Measurements from ENCODE around the gene FKBP9.
"Not testable (repeated sequence)": the region's sequence is repeated elsewhere in the genome, so short reads cannot be mapped to it uniquely, and the experiment has no call there.

FKBP9 gene, protein sequence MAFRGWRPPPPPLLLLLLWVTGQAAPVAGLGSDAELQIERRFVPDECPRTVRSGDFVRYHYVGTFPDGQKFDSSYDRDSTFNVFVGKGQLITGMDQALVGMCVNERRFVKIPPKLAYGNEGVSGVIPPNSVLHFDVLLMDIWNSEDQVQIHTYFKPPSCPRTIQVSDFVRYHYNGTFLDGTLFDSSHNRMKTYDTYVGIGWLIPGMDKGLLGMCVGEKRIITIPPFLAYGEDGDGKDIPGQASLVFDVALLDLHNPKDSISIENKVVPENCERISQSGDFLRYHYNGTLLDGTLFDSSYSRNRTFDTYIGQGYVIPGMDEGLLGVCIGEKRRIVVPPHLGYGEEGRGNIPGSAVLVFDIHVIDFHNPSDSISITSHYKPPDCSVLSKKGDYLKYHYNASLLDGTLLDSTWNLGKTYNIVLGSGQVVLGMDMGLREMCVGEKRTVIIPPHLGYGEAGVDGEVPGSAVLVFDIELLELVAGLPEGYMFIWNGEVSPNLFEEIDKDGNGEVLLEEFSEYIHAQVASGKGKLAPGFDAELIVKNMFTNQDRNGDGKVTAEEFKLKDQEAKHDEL

DNA sequence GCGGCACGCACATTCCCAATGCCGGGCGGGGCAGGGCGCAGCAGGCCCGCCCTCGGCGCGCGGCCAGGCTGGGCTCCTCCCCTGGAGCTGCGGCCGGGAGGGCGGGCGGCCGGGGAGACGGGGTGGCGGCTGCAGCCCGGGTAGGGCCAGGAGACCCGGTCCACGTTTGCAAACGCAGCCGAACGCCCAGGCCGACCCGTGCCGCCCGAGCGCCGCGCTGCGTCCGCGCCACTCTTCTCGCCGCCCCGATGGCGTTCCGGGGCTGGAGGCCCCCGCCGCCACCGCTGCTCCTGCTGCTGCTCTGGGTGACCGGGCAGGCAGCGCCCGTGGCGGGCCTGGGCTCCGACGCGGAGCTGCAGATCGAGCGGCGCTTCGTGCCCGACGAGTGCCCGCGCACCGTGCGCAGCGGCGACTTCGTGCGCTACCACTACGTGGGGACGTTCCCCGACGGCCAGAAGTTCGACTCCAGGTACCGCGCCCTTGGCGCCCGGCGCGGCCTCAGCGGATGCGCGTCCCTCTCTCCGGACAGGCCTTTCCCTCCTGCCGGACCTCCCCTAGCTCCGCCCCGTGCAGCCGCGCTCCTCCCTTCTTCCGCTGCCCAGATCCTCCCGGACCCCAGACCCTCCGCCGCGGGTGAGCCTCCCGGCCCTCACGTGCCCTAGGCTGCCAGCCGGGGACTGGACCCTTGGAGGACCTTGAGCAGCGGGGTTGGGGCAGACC is at the start of gene FKBP9:
Gene FKBP9 (plus strand): TSS at position 115 of the 720 bp plus-strand sequence. CDS start 134 bp downstream, at position 249.
- peak in 1 of 3 experiments; percentile 17 for DNase-seq (ENCODE audit: low read depth in 3 of 3)

DNA sequence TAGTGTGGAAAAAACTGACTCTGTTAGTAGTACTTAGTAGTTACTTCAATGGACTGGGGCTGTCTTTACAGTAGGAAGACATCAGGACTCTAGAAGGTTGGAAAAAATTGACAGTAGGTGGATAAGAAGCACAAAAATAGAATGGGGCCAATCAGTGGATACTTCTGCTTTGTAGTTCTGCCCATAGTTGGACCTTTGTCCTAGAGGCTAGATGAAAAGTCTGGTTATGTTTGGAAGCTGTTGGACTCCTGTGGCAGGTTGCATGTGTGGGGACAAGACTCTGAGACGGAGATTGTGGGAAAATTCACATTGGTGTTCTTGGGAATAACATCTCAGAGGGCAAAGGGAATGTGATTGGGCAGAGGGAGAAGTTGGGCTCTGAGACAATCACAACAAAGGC is 47.0 kb upstream of the FKBP9 start:
- DNase-seq (ENCODE audit: low read depth in 3 of 3) = no peak

DNA sequence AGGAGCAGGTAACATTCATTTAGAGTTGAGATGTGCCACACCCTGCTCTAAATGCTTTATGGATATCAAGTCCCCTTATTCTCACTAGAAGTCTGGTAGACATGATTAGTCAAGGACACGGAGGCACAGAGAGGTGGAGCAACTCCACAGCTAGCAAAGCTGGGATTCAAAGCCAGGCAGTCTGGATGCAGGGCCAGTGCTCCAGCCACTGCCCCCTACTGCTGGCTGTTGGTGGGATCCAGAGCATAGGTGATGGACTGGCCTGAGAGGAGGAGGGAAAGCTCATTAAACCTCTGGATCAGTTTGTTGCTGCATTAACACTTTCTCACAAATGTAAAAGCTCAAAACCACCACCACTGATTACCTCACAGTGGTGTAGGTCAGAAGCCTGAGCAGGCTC is 43.1 kb upstream of the FKBP9 start:
- DNase-seq (ENCODE audit: low read depth in 3 of 3) = no peak

DNA sequence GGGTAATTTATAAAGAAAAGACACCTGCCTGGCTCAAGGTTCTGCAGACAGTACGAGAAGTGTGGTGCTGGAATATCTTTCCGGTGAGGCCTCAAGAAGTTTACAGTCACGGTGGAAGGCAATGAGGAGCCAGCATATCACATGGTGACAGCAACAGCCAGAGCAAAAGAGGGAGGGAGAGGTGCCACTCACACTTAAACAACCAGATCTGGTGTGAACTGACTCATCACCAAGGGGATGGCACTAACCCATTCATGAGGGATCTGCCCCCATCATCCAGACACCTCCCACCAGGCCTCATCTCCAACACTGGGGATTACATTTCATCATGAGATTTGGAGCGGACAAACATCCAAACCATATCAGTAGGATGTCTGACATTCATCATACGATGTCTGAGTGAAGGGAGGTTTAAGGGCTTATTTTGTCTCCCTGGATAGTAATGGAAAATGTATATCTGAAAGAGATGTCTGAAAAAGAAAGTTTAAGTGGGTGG is 42.2 kb upstream of the FKBP9 start:
- no peak for DNase-seq (ENCODE audit: low read depth in 3 of 3)

DNA sequence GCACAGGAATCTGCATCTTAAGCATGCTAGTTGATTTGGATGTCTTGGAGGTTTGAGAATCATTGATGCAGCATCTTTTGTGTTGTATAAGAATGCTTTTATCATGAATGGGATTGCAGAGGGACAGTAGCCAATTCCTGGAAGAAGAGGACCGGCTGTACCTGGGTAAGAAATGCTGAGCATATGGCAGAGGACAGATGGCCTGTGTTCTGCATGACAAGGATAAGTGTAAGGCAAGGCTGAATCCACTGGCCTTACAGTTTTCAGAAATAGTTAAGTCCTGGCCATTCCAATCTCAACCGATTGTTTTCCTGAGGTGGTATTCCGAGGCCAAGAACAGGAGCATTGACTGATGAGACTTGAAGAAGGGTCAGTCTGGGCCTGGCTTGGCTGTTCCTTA is 41.2 kb upstream of the FKBP9 start:
- no peak for DNase-seq (ENCODE audit: low read depth in 3 of 3)

DNA sequence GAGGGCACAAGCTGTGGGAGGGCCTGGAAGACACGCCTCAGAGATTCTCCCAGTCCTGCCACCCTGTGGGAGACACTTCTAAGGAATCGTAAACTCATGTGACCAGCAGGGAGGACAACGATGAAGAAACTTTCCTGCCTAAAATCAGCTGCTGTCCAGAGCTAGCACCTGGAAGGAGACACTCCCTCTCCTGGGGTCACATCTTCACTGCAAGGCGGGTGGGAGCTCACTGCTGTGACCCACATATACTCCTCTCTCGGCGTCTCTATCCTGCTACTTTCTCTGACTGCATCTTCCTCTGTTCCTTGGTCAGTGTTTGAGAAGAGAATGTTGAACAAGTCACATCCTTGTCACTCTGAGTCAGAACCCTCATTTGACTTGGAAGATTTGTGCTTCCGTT is 40.2 kb upstream of the FKBP9 start:
- not testable (repeated sequence) for DNase-seq (ENCODE audit: low read depth in 3 of 3)

DNA sequence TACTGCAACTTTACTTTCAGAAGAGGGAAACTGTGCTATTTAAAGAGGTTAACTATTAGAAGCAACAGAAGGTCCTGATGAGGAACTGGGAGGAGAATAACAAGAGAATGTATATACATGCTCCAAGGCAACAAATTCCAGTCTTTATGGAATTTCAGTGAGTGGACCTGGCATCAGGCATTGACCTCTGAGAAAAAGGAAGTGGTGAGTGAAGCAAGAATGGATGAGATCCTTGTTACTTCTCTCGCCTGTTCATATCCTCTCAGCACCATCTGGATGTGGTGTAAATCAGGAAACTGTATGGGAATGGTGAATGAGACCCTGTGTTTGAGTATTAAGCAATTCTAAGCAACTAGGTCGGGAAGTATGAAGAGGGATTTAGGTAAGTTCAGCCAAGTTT is 35.3 kb upstream of the FKBP9 start:
- DNase-seq (ENCODE audit: low read depth in 3 of 3) = no peak

DNA sequence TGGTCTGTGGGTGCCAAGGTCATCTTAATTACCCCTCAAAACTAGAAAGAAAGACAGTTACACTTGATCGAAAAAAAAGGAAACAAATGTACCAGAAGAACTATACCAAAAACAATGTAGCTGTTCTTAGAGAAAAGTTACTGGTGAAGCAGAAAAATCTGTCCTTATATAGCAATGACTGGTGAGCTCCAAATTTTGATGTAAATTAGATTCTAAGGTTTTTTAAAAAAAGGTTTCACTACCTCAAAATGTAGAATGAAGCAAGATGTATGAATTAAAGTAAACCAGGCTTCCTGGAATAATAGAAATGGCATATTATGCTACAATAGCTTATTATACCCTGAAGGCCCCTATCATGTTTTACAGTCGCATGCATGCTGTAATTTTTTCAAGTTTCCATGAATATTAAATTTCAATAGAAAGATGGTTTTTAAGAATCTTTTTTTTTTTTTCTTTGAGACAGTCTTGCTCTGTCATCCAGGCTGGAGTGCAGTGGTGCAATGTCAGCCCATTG is 28.4 kb upstream of the FKBP9 start:
- no peak for DNase-seq (ENCODE audit: low read depth in 3 of 3)

DNA sequence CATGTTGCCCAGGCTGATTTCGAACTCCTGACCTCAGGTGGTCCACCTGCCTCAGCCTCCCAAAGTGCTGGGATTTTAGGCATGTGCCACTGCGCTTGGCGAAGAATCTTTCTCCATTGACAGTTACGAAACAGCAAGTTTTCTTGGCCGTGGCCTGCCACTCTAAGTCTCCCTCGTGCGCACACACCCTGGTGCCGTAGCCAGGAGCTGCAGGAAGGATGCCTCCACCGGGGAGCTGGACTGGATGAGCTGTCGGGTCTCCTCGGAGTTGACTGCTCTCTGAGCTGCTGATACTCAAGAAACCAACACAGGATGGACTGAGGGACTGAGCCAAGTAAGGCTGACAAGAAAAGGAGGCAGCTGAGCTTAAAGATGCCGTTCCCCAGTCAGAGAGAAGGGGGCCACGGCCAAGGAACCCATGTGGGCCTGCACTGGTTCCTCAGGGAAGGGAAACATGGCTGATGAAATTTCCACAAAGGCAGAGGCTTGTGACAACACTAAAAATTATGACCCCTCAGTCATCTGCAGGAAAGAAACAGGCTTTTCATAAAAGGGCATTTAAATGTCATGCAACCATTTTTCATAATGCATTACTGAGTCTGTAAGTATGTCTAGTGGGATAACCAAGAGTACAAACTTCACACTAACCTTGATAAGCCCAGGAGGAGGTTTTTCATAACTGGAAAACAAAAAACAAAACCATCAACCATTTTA is 27.7 kb upstream of the FKBP9 start:
- DNase-seq (ENCODE audit: low read depth in 3 of 3) = no peak

DNA sequence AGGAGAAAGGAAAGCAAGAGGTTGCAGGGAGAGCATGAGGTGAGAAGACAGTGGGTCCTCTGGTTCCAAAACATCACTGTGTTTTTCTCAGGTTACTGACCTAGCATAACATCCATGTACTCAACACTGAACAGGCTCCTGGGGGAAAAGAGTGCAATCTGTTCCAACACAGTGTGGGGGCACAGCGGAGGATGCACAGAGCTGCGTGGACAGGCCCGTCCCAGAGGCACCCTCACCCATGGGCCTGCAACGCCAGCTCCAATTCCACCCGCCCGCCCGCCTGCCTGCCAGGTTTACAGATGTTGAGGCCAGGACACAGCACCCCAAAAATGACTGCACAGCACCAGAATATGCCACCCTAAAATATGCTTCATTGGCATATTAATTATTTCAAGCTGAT is 26.9 kb upstream of the FKBP9 start:
- no peak for DNase-seq (ENCODE audit: low read depth in 3 of 3)

DNA sequence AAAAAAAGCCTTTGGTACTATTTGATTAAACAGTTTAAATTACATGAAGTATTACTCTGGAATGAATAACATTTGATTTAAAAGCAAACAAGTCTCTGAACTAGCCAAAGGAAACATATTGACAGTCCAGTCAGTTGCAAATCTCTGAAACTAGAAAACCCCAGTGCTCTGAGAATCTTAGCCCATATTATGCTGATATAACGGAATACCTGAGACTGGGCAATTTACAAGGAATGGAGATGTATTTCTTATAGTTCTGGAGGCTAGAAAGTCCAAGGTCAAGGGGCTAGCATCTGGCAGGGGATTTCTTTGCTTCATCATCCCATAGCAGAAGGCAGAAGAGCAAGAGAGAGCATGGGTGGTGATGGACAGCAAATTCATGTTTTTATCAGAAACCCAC is 21.7 kb upstream of the FKBP9 start:
- DNase-seq (ENCODE audit: low read depth in 3 of 3) = no peak

DNA sequence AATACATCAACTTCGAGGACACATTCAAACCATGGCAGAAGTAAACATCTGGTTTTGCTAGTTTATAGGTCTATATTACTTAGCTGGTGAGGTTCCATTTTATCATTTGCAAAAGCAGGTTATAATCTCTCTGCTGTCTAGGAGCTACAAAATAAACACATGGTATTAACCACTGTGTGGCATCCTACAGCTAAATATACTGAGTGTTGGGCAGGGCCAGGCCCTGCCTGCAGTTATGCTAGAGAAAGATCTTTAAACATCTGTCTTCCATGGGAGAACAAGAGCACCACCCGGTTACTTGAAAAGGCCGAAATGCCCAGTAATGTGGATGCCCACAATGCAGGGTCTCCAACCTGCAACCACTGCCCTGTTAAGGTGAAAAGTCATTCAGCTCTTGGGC is 20.6 kb upstream of the FKBP9 start:
- no peak for DNase-seq (ENCODE audit: low read depth in 3 of 3)

DNA sequence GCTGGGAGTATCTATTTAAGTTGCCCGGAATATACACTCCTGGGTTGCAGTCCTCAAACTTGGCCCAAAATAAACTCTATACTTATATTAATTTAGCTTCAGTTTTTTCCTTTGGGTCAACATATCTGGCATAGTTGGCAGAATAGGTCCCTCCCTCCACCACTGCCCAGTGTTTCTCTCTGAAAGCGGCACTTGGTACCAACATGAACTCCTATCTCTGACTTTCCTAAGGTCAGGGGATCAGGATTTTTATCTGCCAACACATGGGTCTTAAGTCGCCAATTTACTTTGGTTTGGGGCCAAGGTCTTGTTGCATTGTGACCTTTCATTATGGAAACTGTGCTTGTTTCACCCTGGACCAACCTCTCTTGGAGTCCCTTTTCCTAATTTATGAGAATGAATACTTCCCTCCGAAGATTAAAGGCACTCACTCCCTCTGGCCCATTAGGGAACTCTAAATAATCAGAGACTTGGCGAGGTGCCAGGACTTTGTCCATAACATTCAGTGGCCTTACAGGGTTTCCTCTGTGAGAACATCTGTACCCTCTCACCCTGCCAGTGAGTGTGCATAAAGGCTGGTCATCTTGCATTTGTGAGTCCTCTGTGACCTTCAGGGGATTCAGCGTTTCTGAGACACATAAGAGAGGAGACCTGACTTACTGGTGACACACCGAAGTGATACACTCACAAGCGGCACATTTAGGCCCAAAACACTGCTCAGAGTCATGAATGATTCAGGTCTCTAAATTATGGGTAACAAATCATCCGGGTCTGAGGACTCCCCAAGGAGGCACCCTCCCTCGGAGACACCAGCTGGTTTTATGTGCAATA is 19.7 kb upstream of the FKBP9 start:
- DNase-seq (ENCODE audit: low read depth in 3 of 3) = no peak

DNA sequence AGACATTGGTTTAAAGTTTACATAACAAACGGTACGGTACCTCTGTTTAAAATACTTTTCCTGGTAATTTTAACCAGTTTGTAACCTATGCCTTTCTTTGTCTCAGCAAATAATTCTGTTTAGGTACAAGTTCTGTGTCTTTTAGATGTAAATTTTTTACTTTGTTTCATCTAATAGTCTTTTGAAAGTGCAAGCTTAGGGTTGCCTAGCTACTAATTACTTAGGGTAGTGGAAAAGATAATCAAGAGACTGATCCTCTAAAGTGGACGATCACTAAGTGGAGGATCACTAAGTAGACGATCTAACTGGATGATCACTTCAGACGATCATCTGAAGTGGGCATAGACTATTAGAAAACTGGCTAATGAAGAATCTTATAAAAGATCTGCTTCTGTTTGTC is 16.1 kb upstream of the FKBP9 start:
- DNase-seq (ENCODE audit: low read depth in 3 of 3) = no peak

DNA sequence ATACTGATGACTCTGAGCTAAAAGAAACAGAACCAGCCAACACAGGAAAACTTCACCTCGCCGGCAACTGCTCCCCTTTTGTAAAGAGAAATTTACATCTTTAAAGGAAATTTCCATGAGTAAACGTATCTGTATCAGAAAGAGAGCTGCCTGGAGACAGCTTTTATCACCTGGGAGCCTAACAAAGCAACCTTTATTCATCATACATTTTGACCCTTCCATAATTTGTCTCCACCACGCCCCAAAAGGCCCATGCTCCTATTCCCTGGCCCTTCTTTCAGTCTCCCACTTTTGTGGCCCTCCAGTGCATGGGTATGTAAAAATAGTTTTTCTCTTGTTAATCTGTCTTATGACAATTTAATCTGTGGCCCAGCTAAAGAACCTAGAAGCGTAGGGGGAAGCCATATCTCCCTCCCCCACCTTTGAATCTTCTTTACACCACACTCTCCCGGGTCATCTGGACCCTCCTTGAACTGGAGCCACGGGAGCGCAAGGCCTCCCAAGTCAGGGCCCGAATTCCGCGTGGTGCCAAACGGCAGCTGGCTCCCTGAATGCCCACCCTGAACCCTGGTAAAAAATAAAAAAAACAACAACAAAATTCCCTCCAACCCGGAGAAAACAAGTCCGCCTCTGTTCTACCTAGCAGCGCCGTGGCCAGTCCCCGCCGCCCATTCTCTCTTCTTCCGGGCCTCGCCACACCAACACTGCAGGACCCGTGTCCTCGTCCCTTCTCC is 15.4 kb upstream of the FKBP9 start:
- no peak for DNase-seq (ENCODE audit: low read depth in 3 of 3)

DNA sequence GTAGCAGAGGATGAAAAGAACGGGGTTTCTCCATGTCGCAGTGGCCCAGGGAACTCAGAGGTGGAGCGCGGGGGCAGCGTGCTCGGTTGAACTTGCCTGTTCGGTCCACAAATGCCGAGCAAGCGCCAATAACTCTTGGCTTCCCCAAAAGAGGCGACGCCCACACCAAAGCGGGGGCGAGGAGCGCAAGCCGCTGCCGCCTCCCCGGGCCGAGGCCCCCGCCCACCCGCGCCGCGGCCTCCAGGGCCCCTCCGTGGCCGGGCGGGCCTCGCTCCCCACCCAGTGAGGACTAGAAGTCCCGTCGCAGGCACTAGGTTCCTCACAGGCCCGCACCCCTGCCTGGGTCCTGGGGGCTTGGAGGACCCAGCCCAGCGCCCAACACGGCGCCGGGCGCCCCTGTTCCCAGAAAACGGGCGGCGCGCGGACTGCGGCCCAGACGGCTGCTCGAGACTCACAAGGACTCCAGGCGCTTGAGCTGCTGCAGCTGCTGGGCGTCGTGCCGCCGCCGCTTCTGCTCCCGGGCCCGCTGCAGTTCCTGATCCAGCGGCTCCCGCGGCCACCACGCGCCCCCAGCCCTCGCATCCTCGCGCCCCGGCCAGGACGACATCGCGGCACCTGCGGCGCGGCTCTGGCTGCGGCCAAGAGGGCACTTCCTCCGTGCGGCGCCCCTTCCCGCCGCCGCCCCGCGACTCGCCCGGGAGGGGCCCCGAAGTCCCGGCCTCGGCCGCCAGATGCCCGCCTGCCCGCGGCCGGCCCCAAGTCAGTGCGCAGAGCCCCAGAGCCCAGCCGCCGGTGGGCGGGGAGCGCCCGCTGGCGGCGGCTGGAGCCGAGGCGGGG is 14.6 kb upstream of the FKBP9 start:
- DNase-seq (ENCODE audit: low read depth in 3 of 3) = peak; percentile 25 to 67 (median 47)

DNA sequence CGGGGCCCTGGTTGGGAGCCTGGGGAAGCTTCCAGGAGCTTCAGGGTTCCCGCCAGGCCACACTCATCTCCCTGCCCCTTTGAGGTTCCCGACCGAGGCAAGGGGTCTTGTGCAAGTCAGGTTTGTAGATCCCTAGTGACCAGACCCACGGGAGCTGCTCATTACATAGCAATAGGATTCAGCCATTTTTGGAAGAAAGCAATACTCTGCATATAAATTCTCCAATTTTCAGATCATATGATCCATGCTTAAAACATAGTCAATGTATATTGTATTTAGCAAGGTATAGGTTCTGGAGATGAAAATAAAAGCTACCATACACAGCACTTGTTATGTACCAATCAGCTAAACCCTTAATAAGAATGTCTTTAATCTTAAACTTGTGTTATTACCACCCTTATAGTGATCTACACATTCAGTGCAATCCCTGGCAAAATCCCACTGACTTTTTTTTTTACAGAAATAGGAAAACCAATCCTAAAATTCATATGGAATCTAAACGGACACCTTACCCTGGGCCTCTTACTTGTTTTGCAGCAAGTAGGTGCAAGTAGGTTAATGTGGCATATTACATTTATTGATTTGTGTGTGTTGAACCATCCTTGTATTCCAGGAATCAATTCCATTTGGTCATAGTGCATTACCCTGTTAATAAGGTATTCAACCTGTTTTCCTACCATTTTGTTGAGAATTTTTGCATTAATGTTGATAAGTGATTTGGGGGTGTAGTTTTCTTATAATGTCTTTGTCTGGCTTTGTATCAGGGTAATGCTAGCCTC is 13.8 kb upstream of the FKBP9 start:
- DNase-seq (ENCODE audit: low read depth in 3 of 3) = no peak

DNA sequence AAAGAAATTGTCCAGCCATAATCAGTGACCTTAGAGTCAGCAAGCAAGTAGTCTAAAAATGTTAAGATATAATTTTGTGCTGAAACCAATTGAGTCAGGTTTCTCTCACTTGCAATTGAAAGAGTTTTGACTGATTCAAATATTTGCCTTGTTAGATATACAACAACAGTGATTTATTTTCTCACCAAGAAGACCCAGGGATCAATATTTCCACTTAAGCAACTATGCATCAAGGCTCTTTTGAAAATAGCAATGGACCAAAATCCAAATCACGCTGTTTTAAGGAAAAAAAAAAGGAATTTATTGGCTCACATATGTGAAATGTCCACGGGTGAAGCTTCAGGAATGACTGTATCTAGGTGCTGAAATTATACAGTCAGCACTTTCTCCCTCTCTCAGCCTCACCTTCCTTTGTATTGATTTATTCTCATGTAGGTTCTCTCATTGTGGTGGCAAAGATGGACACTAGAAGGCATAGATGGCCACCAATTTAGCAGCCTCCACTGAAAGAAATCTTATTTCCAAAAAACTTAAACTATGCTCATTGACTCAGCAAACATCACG is 9.7 kb upstream of the FKBP9 start:
- no peak for DNase-seq (ENCODE audit: low read depth in 3 of 3)
